Hair follicle dermal papilla cell (primary cell): Measurements from ENCODE around the gene CCDC71L. TPM values are rescaled to one million over a fixed set of nuclear protein-coding genes. Genes with fewer than 3 reads are reported as not detected.

ENCODE experiments used
- total RNA-seq: library from RNA; depleted of rRNA; stranded (reverse); fragments of >200 nt; gene quantifications from 2 replicates; pipeline ENCODE4 v1.2.3, GENCODE V29; 2012

The CCDC71L gene
- 25.9 and 29.5 TPM in 2 replicates for total RNA-seq

GRCh38 chr7:106660862-106661720 lies at the start of gene CCDC71L:
Gene CCDC71L, minus strand, starts transcription at chr7:106661158. Its CDS starts 262 bp downstream, at chr7:106660896.

Other genes with a start within 250 kb of the CCDC71L start
- not detected in 2 replicates for gene PIK3CG, start 204.1 kb upstream of the CCDC71L start, total RNA-seq